B cell (primary cell): ENCODE measurements around the gene PDE4A. TPM values are rescaled to one million over a fixed set of nuclear protein-coding genes. Genes with fewer than 3 reads are reported as not detected.

Experiments used
- ATAC-seq: fragments of 200-7000 bp; cut with Tn5 transposase; one replicate; pipeline ENCODE4 v1.10.0; 2021; ENCODE audit warnings: low read depth, mild to moderate bottlenecking, moderate number of reproducible peaks, moderate library complexity
- CTCF ChIA-PET: fragments of 350-600 bp; sonication (Branson Sonifier 250); formaldehyde crosslinking; loops from one replicate; lab custom pipeline; 2021; ENCODE audit warnings: antibody characterized with exemption, inconsistent platforms; lab: Charles Lee
- POLR2A ChIA-PET: fragments of 350-600 bp; sonication (Branson Sonifier 250); formaldehyde crosslinking; loops from one replicate; lab custom pipeline; 2021; ENCODE audit warnings: antibody characterized with exemption; lab: Charles Lee
- DNase-seq: peaks from one replicate; pipeline ENCODE4 v3.0.0; 2013
- H2AFZ ChIP-seq: 2 replicates; pipeline ENCODE4 v1.6.1; 2012; ENCODE audit warnings: mild to moderate bottlenecking, low read depth, low read length; ENCODE audit not compliant: insufficient read depth, poor library complexity, severe bottlenecking
- H3K27ac ChIP-seq, 2 donors: 1 replicate in 1 of 2; 2 replicates in 1 of 2; pipeline ENCODE4 v1.5.1; 2012 to 2013; ENCODE audit warnings: low read length in 2 of 2, mild to moderate bottlenecking in 2 of 2, moderate library complexity in 1 of 2
- H3K27me3 ChIP-seq, 4 experiments: fragments of 200-600 bp in 1 of 4; sonication (generic) in 1 of 4; replicated peaks in 1 of 4; 1 replicate in 2 of 4; 2 replicates in 2 of 4; pipeline versions ENCODE4 v1.6.1 to v1.7.0; 2013 to 2016; ENCODE audit warnings: low read length in 3 of 4, mild to moderate bottlenecking in 2 of 4, mixed read lengths in 1 of 4, moderate library complexity in 1 of 4; ENCODE audit not compliant: insufficient read depth in 4 of 4, control insufficient read depth in 3 of 4; ENCODE audit errors: control extremely low read depth in 1 of 4
- H3K36me3 ChIP-seq, 2 experiments: replicated peaks in 1 of 2; 1 replicate in 1 of 2; 2 replicates in 1 of 2; pipeline versions ENCODE4 v1.6.1 to v1.7.1; 2013; ENCODE audit warnings: low read length in 1 of 2; ENCODE audit not compliant: insufficient read depth in 2 of 2, control insufficient read depth in 1 of 2; ENCODE audit errors: control extremely low read depth in 1 of 2, extremely low read depth in 1 of 2
- H3K4me1 ChIP-seq, 2 donors: fragments of 200-600 bp in 1 of 2; sonication (generic) in 1 of 2; 1 replicate in 1 of 2; 2 replicates in 1 of 2; pipeline versions ENCODE4 v1.5.1 to v1.6.1; 2013 to 2017; ENCODE audit warnings: low read length in 2 of 2; ENCODE audit not compliant: control insufficient read depth in 2 of 2, insufficient read depth in 2 of 2
- H3K4me2 ChIP-seq: replicated peaks from 2 replicates; pipeline ENCODE3; 2012; ENCODE audit warnings: mild to moderate bottlenecking, low read depth, low read length; ENCODE audit not compliant: poor library complexity, severe bottlenecking
- H3K4me3 ChIP-seq, 5 experiments: fragments of 200-600 bp in 1 of 5; sonication (generic) in 1 of 5; 1 replicate in 3 of 5; 2 replicates in 2 of 5; pipeline versions ENCODE4 v1.5.1 to v1.7.0; 2011 to 2016; ENCODE audit warnings: low read length in 4 of 5, mild to moderate bottlenecking in 4 of 5, low read depth in 2 of 5, control low read depth in 1 of 5, moderate library complexity in 1 of 5; ENCODE audit not compliant: insufficient read depth in 1 of 5; ENCODE audit errors: control extremely low read depth in 1 of 5, extremely low read depth in 1 of 5
- H3K79me2 ChIP-seq: fragments of 200-600 bp; sonication (generic); one replicate; pipeline ENCODE4 v1.6.0; 2016; ENCODE audit warnings: low read length; ENCODE audit not compliant: control insufficient read depth, insufficient read depth
- H3K9ac ChIP-seq: fragments of 200-600 bp; sonication (generic); 2 replicates; pipeline ENCODE4 v1.6.1; 2017; ENCODE audit warnings: mild to moderate bottlenecking, low read length, moderate library complexity
- H3K9me3 ChIP-seq, 3 donors: one replicate each; pipeline versions ENCODE4 v1.6.1 to v1.7.1; 2013; ENCODE audit warnings: low read length in 2 of 3; ENCODE audit not compliant: control insufficient read depth in 2 of 3, insufficient read depth in 1 of 3; ENCODE audit errors: control extremely low read depth in 1 of 3
- H4K20me1 ChIP-seq: 2 replicates; pipeline ENCODE4 v1.6.0; 2012; ENCODE audit warnings: mild to moderate bottlenecking, low read length; ENCODE audit not compliant: insufficient read depth, control insufficient read depth, poor library complexity, severe bottlenecking
- H3K27ac Mint-ChIP-seq: one replicate; pipeline ENCODE4 v1.8.0; 2021; ENCODE audit warnings: mixed read lengths
- H3K27me3 Mint-ChIP-seq: one replicate; pipeline ENCODE4 v1.8.0; 2021; ENCODE audit warnings: mixed read lengths
- H3K4me1 Mint-ChIP-seq: one replicate; pipeline ENCODE4 v1.8.0; 2021; ENCODE audit warnings: mixed read lengths
- H3K4me3 Mint-ChIP-seq: one replicate; pipeline ENCODE4 v1.8.0; 2021; ENCODE audit warnings: mixed read lengths
- H3K9me3 Mint-ChIP-seq: one replicate; pipeline ENCODE4 v1.8.0; 2022; ENCODE audit warnings: mixed read lengths; ENCODE audit not compliant: insufficient read depth
- EZH2 ChIP-seq: IDR thresholded peaks from 2 replicates; pipeline ENCODE4 v1.6.1; 2012; ENCODE audit warnings: borderline replicate concordance, low read depth, mild to moderate bottlenecking, moderate library complexity, low read length; ENCODE audit not compliant: insufficient read depth, poor library complexity, severe bottlenecking
- WGBS: methylation state at CpG from one replicate; pipeline ENCODE4 v1.1.5; 2013; ENCODE audit warnings: missing lambda C conversion rate; ENCODE audit not compliant: insufficient coverage; 5-methylcytosine and 5-hydroxymethylcytosine counted together
- intact Hi-C: fragments of 100-400 bp; cut with micrococcal nuclease; formaldehyde crosslinking; loops from one replicate; pipeline ENCODE4 v1.10.0; 2022
- polyA plus RNA-seq: library from polyadenylated mRNA; depleted of rRNA; stranded (reverse); fragments of >200 nt; gene quantifications from 2 replicates; pipeline ENCODE4 v1.2.3, GENCODE V29; 2012
- total RNA-seq, 2 donors: library from RNA; stranded (reverse); fragments of 120-200 nt in 1 of 2; gene quantifications; 1 replicate in 1 of 2; 2 replicates in 1 of 2; pipeline versions ENCODE4 v1.2.3 to v1.2.4, GENCODE V29; 2013 to 2022
- TF ChIP-seq, protein P1 (sequence below): fragments of 200-600 bp; IDR thresholded peaks from one replicate; pipeline ENCODE4 v1.8.0; 2022; ENCODE audit warnings: antibody characterized with exemption, mild to moderate bottlenecking

The PDE4A gene
- total and polyA plus RNA-seq, 2 donors (not counting 1 experiment from before 2014, with no cell fraction given) = 1.5 to 10.9 TPM

DNA sequence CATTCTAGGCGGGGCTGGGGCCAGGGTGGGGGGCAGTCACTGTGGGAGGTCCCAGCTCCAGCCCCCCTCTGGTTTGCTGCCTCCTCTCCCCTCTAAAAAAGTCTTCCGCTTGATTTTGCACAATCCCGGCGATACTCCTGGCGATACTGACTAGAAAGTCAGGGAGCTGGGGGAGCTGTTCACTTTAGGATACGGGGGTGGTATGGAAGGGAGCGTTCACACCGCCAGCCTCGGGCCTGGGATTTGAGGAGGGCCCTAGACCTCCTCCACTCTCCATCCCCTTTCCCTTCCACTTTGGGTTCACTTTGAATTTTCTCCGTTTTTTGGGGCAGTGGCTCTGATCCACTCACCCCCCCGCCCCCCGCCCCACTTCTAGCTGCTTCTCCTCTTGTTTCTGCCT lies 47.8 kb downstream of the PDE4A start:
- DNase-seq (no peak), ATAC-seq (no peak)
- no peak overlapping the region for H3K4me3 ChIP-seq
- H3K27ac ChIP-seq = no peak overlapping the region
- TF ChIP-seq EZH2 = no peak
- TF ChIP-seq, protein P1, sequence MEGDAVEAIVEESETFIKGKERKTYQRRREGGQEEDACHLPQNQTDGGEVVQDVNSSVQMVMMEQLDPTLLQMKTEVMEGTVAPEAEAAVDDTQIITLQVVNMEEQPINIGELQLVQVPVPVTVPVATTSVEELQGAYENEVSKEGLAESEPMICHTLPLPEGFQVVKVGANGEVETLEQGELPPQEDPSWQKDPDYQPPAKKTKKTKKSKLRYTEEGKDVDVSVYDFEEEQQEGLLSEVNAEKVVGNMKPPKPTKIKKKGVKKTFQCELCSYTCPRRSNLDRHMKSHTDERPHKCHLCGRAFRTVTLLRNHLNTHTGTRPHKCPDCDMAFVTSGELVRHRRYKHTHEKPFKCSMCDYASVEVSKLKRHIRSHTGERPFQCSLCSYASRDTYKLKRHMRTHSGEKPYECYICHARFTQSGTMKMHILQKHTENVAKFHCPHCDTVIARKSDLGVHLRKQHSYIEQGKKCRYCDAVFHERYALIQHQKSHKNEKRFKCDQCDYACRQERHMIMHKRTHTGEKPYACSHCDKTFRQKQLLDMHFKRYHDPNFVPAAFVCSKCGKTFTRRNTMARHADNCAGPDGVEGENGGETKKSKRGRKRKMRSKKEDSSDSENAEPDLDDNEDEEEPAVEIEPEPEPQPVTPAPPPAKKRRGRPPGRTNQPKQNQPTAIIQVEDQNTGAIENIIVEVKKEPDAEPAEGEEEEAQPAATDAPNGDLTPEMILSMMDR = no peak
- no peaks in the 10 kb centered on the region for H3K79me2 ChIP-seq
- H3K4me2 ChIP-seq = no peak overlapping the region
- intact Hi-C loops = no loop called here
- H3K9me3 ChIP-seq = no peaks in the 10 kb centered on the region
- no peaks in the 10 kb centered on the region for H4K20me1 ChIP-seq
- Mint-ChIP-seq H3K27me3 (peaks cover 6% of the 10 kb centered on the region), H3K4me1 (no peaks in the 10 kb centered on the region), H3K4me3 (no peak overlapping the region), H3K27ac (no peak overlapping the region), H3K9me3 (no peaks in the 10 kb centered on the region)
- WGBS = 79% methylated on average over 3 of the region's 12 CpGs
- H3K9ac ChIP-seq = no peak overlapping the region
- no peaks in the 10 kb centered on the region for H3K36me3 ChIP-seq
- ChIA-PET POLR2A (interaction anchor here (0.6 kb wide), 1 partner anchor 183 kb away, joined by 9 read pairs; no protein-coding TSS in a partner anchor), CTCF (interaction anchor here (0.6 kb wide), 2 partner anchors 31 to 76 kb away, joined by 3 read pairs; no protein-coding TSS in a partner anchor)
- H3K4me1 ChIP-seq = no peaks in the 10 kb centered on the region
- no peaks in the 10 kb centered on the region for H3K27me3 ChIP-seq
- H2AFZ ChIP-seq = no peak overlapping the region

DNA sequence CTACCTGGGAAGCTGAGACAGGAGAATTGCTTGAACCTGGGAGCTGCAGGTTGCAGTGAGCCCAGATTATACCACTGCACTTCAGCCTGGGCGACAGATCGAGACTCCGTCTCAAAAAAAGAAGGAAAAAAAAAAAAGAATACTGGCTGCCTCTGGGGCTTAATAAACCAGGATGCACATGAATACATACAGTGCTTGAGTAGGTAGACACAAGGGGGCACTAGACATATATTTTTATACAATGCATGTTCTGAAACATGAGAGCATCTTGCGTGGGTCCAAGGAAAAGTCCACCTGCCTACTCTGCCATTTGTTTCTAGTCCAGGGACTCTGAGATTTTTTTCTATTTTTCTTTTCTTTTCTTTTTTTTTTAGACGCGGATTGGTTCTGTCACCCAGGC lies 51.6 kb downstream of the PDE4A start:
- no peak overlapping the region for H3K9ac ChIP-seq
- CTCF ChIA-PET = interaction anchor here (0.6 to 1.5 kb wide), 5 partner anchors 12 to 97 kb away, joined by 3 to 4 read pairs (median 3); no protein-coding TSS in a partner anchor

More for the DNA sequence above, 51.6 kb downstream of the PDE4A start:
- Mint-ChIP-seq H3K9me3 (no peaks in the 10 kb centered on the region), H3K4me3 (no peak overlapping the region), H3K27me3 (peaks cover 6% of the 10 kb centered on the region), H3K4me1 (no peaks in the 10 kb centered on the region), H3K27ac (no peak overlapping the region)
- no peak overlapping the region for H3K27ac ChIP-seq
- H3K4me3 ChIP-seq = no peak overlapping the region
- H3K9me3 ChIP-seq = no peaks in the 10 kb centered on the region
- POLR2A ChIA-PET = no interaction called here
- H3K36me3 ChIP-seq = no peaks in the 10 kb centered on the region
- ATAC-seq = no peak
- no peaks in the 10 kb centered on the region for H4K20me1 ChIP-seq
- H3K4me2 ChIP-seq = no peak overlapping the region
- intact Hi-C loops = no loop called here
- no peak overlapping the region for H2AFZ ChIP-seq
- H3K4me1 ChIP-seq = no peaks in the 10 kb centered on the region
- no peak for TF ChIP-seq EZH2
- TF ChIP-seq, protein P1 = peak; percentile 50
- WGBS = 39% methylated on average over 5 of the region's 6 CpGs
- DNase-seq = peak; percentile 43
- H3K79me2 ChIP-seq = no peaks in the 10 kb centered on the region
- H3K27me3 ChIP-seq = no peaks in the 10 kb centered on the region
